SK-N-SH treated with all-trans-retinoic acid at 6 μM for 48 hours (cell line): ENCODE measurements around the gene FRMPD2.

Experiments used
- ARNTL ChIP-seq: fragments of 450-650 bp; formaldehyde crosslinking; IDR thresholded peaks from 2 replicates; pipeline ENCODE4 v1.5.0; 2020; ENCODE audit warnings: low read depth, mild to moderate bottlenecking, moderate library complexity, borderline replicate concordance
- BACH2 ChIP-seq: fragments of 250-450 bp; sonication (Bioruptor Pico); IDR thresholded peaks from 2 replicates; pipeline ENCODE4 v1.9.0; 2021; ENCODE audit warnings: mild to moderate bottlenecking, borderline replicate concordance
- CREB5 ChIP-seq: fragments of 250-450 bp; sonication (Bioruptor Pico); IDR thresholded peaks from 2 replicates; pipeline ENCODE4 v1.5.1; 2020; ENCODE audit warnings: low read depth, mild to moderate bottlenecking, moderate library complexity
- CSDC2 ChIP-seq: fragments of 250-450 bp; sonication (Bioruptor Pico); IDR thresholded peaks from 2 replicates; pipeline ENCODE4 v1.5.0; 2020; ENCODE audit warnings: mild to moderate bottlenecking, moderate library complexity
- OSR1 ChIP-seq: fragments of 250-450 bp; sonication (Bioruptor Pico); IDR thresholded peaks from 2 replicates; pipeline ENCODE4 v1.8.0; 2022; ENCODE audit warnings: moderate library complexity, mild to moderate bottlenecking, inconsistent platforms
- RARB ChIP-seq: fragments of 250-450 bp; sonication (Bioruptor Pico); IDR thresholded peaks from 2 replicates; pipeline ENCODE4 v1.8.0; 2021; ENCODE audit warnings: mild to moderate bottlenecking, moderate library complexity
- SNAI2 ChIP-seq: fragments of 250-450 bp; sonication (Bioruptor Pico); IDR thresholded peaks from 2 replicates; pipeline ENCODE4 v1.5.0; 2020; ENCODE audit warnings: mild to moderate bottlenecking, moderate library complexity
- TOX ChIP-seq: fragments of 250-450 bp; sonication (Bioruptor Pico); IDR thresholded peaks from 2 replicates; pipeline ENCODE4 v1.8.0; 2021; ENCODE audit warnings: mild to moderate bottlenecking, moderate library complexity, borderline replicate concordance
- ZFP3 ChIP-seq: fragments of 250-450 bp; sonication (Bioruptor Pico); IDR thresholded peaks from 2 replicates; pipeline ENCODE4 v1.5.0; 2020; ENCODE audit warnings: mild to moderate bottlenecking, moderate library complexity
- TF ChIP-seq, protein P1 (sequence below): fragments of 250-450 bp; sonication (Bioruptor Pico); IDR thresholded peaks from 2 replicates; pipeline ENCODE4 v1.5.0; 2020; ENCODE audit warnings: mild to moderate bottlenecking, moderate library complexity
- TF ChIP-seq, protein P2 (sequence below): fragments of 250-450 bp; sonication (Bioruptor Pico); IDR thresholded peaks from 2 replicates; pipeline ENCODE4 v1.8.0; 2020; ENCODE audit warnings: mild to moderate bottlenecking, moderate library complexity, borderline replicate concordance

- no peak for TF ChIP-seq BACH2 (CRISPR knock-in tag)
- TF ChIP-seq SNAI2 (CRISPR knock-in tag) = no peak
- no peak for TF ChIP-seq ARNTL (CRISPR knock-in tag)
- no peak for TF ChIP-seq CREB5 (CRISPR knock-in tag)
- TF ChIP-seq, protein P1, sequence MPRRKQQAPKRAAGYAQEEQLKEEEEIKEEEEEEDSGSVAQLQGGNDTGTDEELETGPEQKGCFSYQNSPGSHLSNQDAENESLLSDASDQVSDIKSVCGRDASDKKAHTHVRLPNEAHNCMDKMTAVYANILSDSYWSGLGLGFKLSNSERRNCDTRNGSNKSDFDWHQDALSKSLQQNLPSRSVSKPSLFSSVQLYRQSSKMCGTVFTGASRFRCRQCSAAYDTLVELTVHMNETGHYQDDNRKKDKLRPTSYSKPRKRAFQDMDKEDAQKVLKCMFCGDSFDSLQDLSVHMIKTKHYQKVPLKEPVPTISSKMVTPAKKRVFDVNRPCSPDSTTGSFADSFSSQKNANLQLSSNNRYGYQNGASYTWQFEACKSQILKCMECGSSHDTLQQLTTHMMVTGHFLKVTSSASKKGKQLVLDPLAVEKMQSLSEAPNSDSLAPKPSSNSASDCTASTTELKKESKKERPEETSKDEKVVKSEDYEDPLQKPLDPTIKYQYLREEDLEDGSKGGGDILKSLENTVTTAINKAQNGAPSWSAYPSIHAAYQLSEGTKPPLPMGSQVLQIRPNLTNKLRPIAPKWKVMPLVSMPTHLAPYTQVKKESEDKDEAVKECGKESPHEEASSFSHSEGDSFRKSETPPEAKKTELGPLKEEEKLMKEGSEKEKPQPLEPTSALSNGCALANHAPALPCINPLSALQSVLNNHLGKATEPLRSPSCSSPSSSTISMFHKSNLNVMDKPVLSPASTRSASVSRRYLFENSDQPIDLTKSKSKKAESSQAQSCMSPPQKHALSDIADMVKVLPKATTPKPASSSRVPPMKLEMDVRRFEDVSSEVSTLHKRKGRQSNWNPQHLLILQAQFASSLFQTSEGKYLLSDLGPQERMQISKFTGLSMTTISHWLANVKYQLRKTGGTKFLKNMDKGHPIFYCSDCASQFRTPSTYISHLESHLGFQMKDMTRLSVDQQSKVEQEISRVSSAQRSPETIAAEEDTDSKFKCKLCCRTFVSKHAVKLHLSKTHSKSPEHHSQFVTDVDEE (CRISPR knock-in tag) = no peak
- TF ChIP-seq, protein P2, sequence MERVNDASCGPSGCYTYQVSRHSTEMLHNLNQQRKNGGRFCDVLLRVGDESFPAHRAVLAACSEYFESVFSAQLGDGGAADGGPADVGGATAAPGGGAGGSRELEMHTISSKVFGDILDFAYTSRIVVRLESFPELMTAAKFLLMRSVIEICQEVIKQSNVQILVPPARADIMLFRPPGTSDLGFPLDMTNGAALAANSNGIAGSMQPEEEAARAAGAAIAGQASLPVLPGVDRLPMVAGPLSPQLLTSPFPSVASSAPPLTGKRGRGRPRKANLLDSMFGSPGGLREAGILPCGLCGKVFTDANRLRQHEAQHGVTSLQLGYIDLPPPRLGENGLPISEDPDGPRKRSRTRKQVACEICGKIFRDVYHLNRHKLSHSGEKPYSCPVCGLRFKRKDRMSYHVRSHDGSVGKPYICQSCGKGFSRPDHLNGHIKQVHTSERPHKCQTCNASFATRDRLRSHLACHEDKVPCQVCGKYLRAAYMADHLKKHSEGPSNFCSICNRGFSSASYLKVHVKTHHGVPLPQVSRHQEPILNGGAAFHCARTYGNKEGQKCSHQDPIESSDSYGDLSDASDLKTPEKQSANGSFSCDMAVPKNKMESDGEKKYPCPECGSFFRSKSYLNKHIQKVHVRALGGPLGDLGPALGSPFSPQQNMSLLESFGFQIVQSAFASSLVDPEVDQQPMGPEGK (CRISPR knock-in tag) = no peak
- no peak for TF ChIP-seq OSR1 (CRISPR knock-in tag)
- TF ChIP-seq ZFP3 (CRISPR knock-in tag) = no peak
- no peak for TF ChIP-seq CSDC2 (CRISPR knock-in tag)
- no peak for TF ChIP-seq RARB (CRISPR knock-in tag)
- TF ChIP-seq TOX (CRISPR knock-in tag) = no peak
These were observed 61.4 kb downstream of the FRMPD2 start for GRCh38 chr10:48213047-48213446.
